KOPT-K1 (cell line): ENCODE results near the gene VIPAS39.
"Not testable (repeated sequence)": the region's sequence is repeated elsewhere in the genome, so short reads cannot be mapped to it uniquely, and the experiment has no call there.

Experiments used
- H3K27ac ChIP-seq: fragments of 200-600 bp; sonication (generic); 2 replicates; pipeline ENCODE4 v1.5.1; 2016; ENCODE audit warnings: antibody characterized with exemption, mild to moderate bottlenecking, low read depth, low read length; ENCODE audit not compliant: poor library complexity, severe bottlenecking
- H3K36me3 ChIP-seq: fragments of 200-600 bp; sonication (generic); 2 replicates; pipeline ENCODE4 v1.5.1; 2017; ENCODE audit warnings: antibody characterized with exemption, mild to moderate bottlenecking, low read length, moderate library complexity; ENCODE audit not compliant: insufficient read depth
- H3K9me3 ChIP-seq: fragments of 200-600 bp; sonication (generic); 2 replicates; pipeline ENCODE4 v1.5.1; 2017; ENCODE audit warnings: antibody characterized with exemption, low read length, mild to moderate bottlenecking; ENCODE audit not compliant: insufficient read depth, poor library complexity, severe bottlenecking

The VIPAS39 gene

GRCh38 chr14:77439861-77440260 lies 17.5 kb downstream of the VIPAS39 start:
- Histone ChIP-seq H3K9me3 (no peaks in the 10 kb centered on the region), H3K27ac (no peak overlapping the region), H3K36me3 (peaks cover 81% of the 10 kb centered on the region)

- Histone ChIP-seq H3K36me3 (peaks cover 84% of the 10 kb centered on the region), H3K27ac (no peak overlapping the region), H3K9me3 (no peaks in the 10 kb centered on the region)
Measured at GRCh38 chr14:77438596-77438995, 18.8 kb downstream of the VIPAS39 start.

- H3K27ac ChIP-seq = no peak overlapping the region
- H3K36me3 ChIP-seq = peaks cover 80% of the 10 kb centered on the region
- no peaks in the 10 kb centered on the region for H3K9me3 ChIP-seq
Measured at GRCh38 chr14:77436042-77436441, 21.4 kb downstream of the VIPAS39 start.

- Histone ChIP-seq H3K27ac (no peak overlapping the region), H3K36me3 (peaks cover 87% of the 10 kb centered on the region), H3K9me3 (no peaks in the 10 kb centered on the region)
Measured at GRCh38 chr14:77426396-77426795, 31.0 kb downstream of the VIPAS39 start.

GRCh38 chr14:77424862-77425261 lies 32.5 kb downstream of the VIPAS39 start:
- peaks cover 78% of the 10 kb centered on the region for H3K36me3 ChIP-seq
- H3K9me3 ChIP-seq = no peaks in the 10 kb centered on the region
- no peak overlapping the region for H3K27ac ChIP-seq

GRCh38 chr14:77423423-77423822 lies 34.0 kb downstream of the VIPAS39 start, which contains the start of gene NOXRED1:
TSS of gene NOXRED1 (minus strand) at chr14:77423523. CDS start at chr14:77422889, 634 bp downstream.
- no peak within 1 kb of the TSS for H3K27ac ChIP-seq
- peaks cover 13% of the 10 kb centered on the region for H3K9me3 ChIP-seq
- peaks cover 63% of the 10 kb centered on the region for H3K36me3 ChIP-seq

- Histone ChIP-seq H3K36me3 (peaks cover 41% of the 10 kb centered on the region), H3K9me3 (peaks cover 13% of the 10 kb centered on the region), H3K27ac (no peak overlapping the region)
Measured at GRCh38 chr14:77421201-77421600, 36.2 kb downstream of the VIPAS39 start.

- Histone ChIP-seq H3K36me3 (0 out of 2 replicates have a peak, but pooled peaks cover 4% of the 10 kb centered on the region), H3K27ac (no peak overlapping the region), H3K9me3 (peaks cover 13% of the 10 kb centered on the region)
Measured at GRCh38 chr14:77416836-77417235, 40.6 kb downstream of the VIPAS39 start.

GRCh38 chr14:77416098-77416497 lies 41.3 kb downstream of the VIPAS39 start:
- peaks cover 13% of the 10 kb centered on the region for H3K9me3 ChIP-seq
- H3K27ac ChIP-seq, H3K36me3 ChIP-seq: not testable (repeated sequence)

- H3K36me3 ChIP-seq, H3K27ac ChIP-seq: not testable (repeated sequence)
- peaks cover 13% of the 10 kb centered on the region for H3K9me3 ChIP-seq
Measured at GRCh38 chr14:77415403-77416030, 41.9 kb downstream of the VIPAS39 start.

- Histone ChIP-seq H3K27ac (no peak overlapping the region), H3K36me3 (no peaks in the 10 kb centered on the region), H3K9me3 (no peaks in the 10 kb centered on the region)
Measured at GRCh38 chr14:77409131-77409533, 48.3 kb downstream of the VIPAS39 start.

- no peaks in the 10 kb centered on the region for H3K36me3 ChIP-seq
- peak overlapping the region; percentile 59 for H3K27ac ChIP-seq
- no peaks in the 10 kb centered on the region for H3K9me3 ChIP-seq
Measured at GRCh38 chr14:77407158-77407557, 50.2 kb downstream of the VIPAS39 start.

- peak overlapping the region; percentile 59 for H3K27ac ChIP-seq
- no peaks in the 10 kb centered on the region for H3K9me3 ChIP-seq
- no peaks in the 10 kb centered on the region for H3K36me3 ChIP-seq
Measured at GRCh38 chr14:77406718-77407117, 50.7 kb downstream of the VIPAS39 start.

- Histone ChIP-seq H3K9me3 (no peaks in the 10 kb centered on the region), H3K36me3 (no peaks in the 10 kb centered on the region), H3K27ac (no peak overlapping the region)
Measured at GRCh38 chr14:77406086-77406485, 51.3 kb downstream of the VIPAS39 start.

GRCh38 chr14:77403768-77404167 lies 53.6 kb downstream of the VIPAS39 start:
- no peak overlapping the region for H3K27ac ChIP-seq

GRCh38 chr14:77400216-77400615 lies 57.2 kb downstream of the VIPAS39 start:
- Histone ChIP-seq H3K36me3 (no peaks in the 10 kb centered on the region), H3K9me3 (no peaks in the 10 kb centered on the region), H3K27ac (no peak overlapping the region)

More at GRCh38 chr14:77403768-77404167, 53.6 kb downstream of the VIPAS39 start:
- no peaks in the 10 kb centered on the region for H3K9me3 ChIP-seq
- no peaks in the 10 kb centered on the region for H3K36me3 ChIP-seq
